IPS-15b (cell line): ENCODE data around the gene GABRB1.

Source experiments
- H3K27me3 ChIP-seq: one replicate; pipeline ENCODE4 v1.6.1; 2013; ENCODE audit warnings: low read length; ENCODE audit not compliant: control insufficient read depth, insufficient read depth
- H3K36me3 ChIP-seq: one replicate; pipeline ENCODE4 v1.6.1; 2013; ENCODE audit warnings: low read length; ENCODE audit not compliant: control insufficient read depth, insufficient read depth
- H3K4me1 ChIP-seq: one replicate; pipeline ENCODE4 v1.6.1; 2013; ENCODE audit warnings: mild to moderate bottlenecking, low read length; ENCODE audit not compliant: control insufficient read depth, insufficient read depth
- H3K4me3 ChIP-seq: one replicate; pipeline ENCODE4 v1.5.1; 2013; ENCODE audit warnings: low read depth, low read length
- H3K9ac ChIP-seq: one replicate; pipeline ENCODE4 v1.6.1; 2013; ENCODE audit warnings: low read depth, mild to moderate bottlenecking, low read length
- H3K9me3 ChIP-seq: one replicate; pipeline ENCODE4 v1.6.1; 2013; ENCODE audit warnings: mild to moderate bottlenecking, low read length; ENCODE audit not compliant: control insufficient read depth, insufficient read depth

The GABRB1 gene

GRCh38 chr4:47463235-47463956 is 432.0 kb downstream of the GABRB1 start, which contains the start of gene COMMD8:
Gene COMMD8, minus strand, starts transcription at chr4:47463702. Its CDS starts 51 bp downstream, at chr4:47463651.
- Histone ChIP-seq H3K4me1 (no peaks in the 10 kb centered on the region), H3K36me3 (no peaks in the 10 kb centered on the region), H3K27me3 (no peaks in the 10 kb centered on the region), H3K9ac (peak within 1 kb of the TSS; percentile 62), H3K9me3 (no peaks in the 10 kb centered on the region), H3K4me3 (peak within 1 kb of the TSS; percentile 86)

- no peaks in the 10 kb centered on the region for H3K9me3 ChIP-seq
- H3K9ac ChIP-seq = no peak overlapping the region
- no peaks in the 10 kb centered on the region for H3K4me1 ChIP-seq
- no peaks in the 10 kb centered on the region for H3K36me3 ChIP-seq
- no peaks in the 10 kb centered on the region for H3K27me3 ChIP-seq
- H3K4me3 ChIP-seq = no peak overlapping the region
These were observed 433.6 kb downstream of the GABRB1 start for GRCh38 chr4:47465004-47465403.

GRCh38 chr4:47466056-47466785 is 434.9 kb downstream of the GABRB1 start:
- no peaks in the 10 kb centered on the region for H3K4me1 ChIP-seq
- no peaks in the 10 kb centered on the region for H3K9me3 ChIP-seq
- H3K27me3 ChIP-seq = no peaks in the 10 kb centered on the region
- no peaks in the 10 kb centered on the region for H3K36me3 ChIP-seq
- no peak overlapping the region for H3K4me3 ChIP-seq
- no peak overlapping the region for H3K9ac ChIP-seq

- Histone ChIP-seq H3K4me3 (no peak overlapping the region), H3K36me3 (no peaks in the 10 kb centered on the region), H3K9ac (no peak overlapping the region), H3K9me3 (no peaks in the 10 kb centered on the region), H3K27me3 (no peaks in the 10 kb centered on the region), H3K4me1 (no peaks in the 10 kb centered on the region)
These were observed 437.5 kb downstream of the GABRB1 start for GRCh38 chr4:47468706-47469365.

GRCh38 chr4:47469951-47470350 is 438.6 kb downstream of the GABRB1 start:
- Histone ChIP-seq H3K9me3 (no peaks in the 10 kb centered on the region), H3K4me3 (no peak overlapping the region), H3K36me3 (no peaks in the 10 kb centered on the region), H3K4me1 (no peaks in the 10 kb centered on the region), H3K27me3 (no peaks in the 10 kb centered on the region), H3K9ac (no peak overlapping the region)

- Histone ChIP-seq H3K9me3 (no peaks in the 10 kb centered on the region), H3K27me3 (no peaks in the 10 kb centered on the region), H3K4me3 (no peak overlapping the region), H3K9ac (no peak overlapping the region), H3K4me1 (no peaks in the 10 kb centered on the region), H3K36me3 (no peaks in the 10 kb centered on the region)
These were observed 439.7 kb downstream of the GABRB1 start for GRCh38 chr4:47471064-47471463.

GRCh38 chr4:47471591-47471990 is 440.2 kb downstream of the GABRB1 start:
- no peaks in the 10 kb centered on the region for H3K9me3 ChIP-seq
- no peak overlapping the region for H3K4me3 ChIP-seq
- H3K4me1 ChIP-seq = no peaks in the 10 kb centered on the region
- no peaks in the 10 kb centered on the region for H3K27me3 ChIP-seq
- H3K9ac ChIP-seq = no peak overlapping the region
- H3K36me3 ChIP-seq = no peaks in the 10 kb centered on the region

- no peak overlapping the region for H3K9ac ChIP-seq
- H3K4me1 ChIP-seq = no peaks in the 10 kb centered on the region
- no peaks in the 10 kb centered on the region for H3K9me3 ChIP-seq
These were observed 441.9 kb downstream of the GABRB1 start for GRCh38 chr4:47473141-47473750.

GRCh38 chr4:47474799-47475198 is 443.4 kb downstream of the GABRB1 start:
- Histone ChIP-seq H3K9ac (no peak overlapping the region), H3K4me1 (no peaks in the 10 kb centered on the region), H3K4me3 (no peak overlapping the region), H3K27me3 (no peaks in the 10 kb centered on the region), H3K9me3 (no peaks in the 10 kb centered on the region), H3K36me3 (no peaks in the 10 kb centered on the region)

More at GRCh38 chr4:47473141-47473750, 441.9 kb downstream of the GABRB1 start:
- no peaks in the 10 kb centered on the region for H3K36me3 ChIP-seq
- H3K27me3 ChIP-seq = no peaks in the 10 kb centered on the region
- no peak overlapping the region for H3K4me3 ChIP-seq

GRCh38 chr4:47475411-47475810 is 444.0 kb downstream of the GABRB1 start:
- Histone ChIP-seq H3K4me3 (no peak overlapping the region), H3K9me3 (no peaks in the 10 kb centered on the region), H3K4me1 (no peaks in the 10 kb centered on the region)

More at GRCh38 chr4:47475411-47475810, 444.0 kb downstream of the GABRB1 start:
- no peaks in the 10 kb centered on the region for H3K36me3 ChIP-seq
- no peak overlapping the region for H3K9ac ChIP-seq
- H3K27me3 ChIP-seq = no peaks in the 10 kb centered on the region
